HG03354 (cell line): ENCODE measurements around the gene IGLL1.
A peak's percentile ranks its signal among the peaks of the same experiment; 100 is the strongest.
"Not testable (repeated sequence)": the region's sequence is repeated elsewhere in the genome, so short reads cannot be mapped to it uniquely, and the experiment has no call there.

ENCODE experiments used
- ATAC-seq: cut with Tn5 transposase; IDR thresholded peaks from one replicate; pipeline ENCODE4 v1.9.1; 2021; ENCODE audit warnings: mild to moderate bottlenecking; ENCODE audit not compliant: unreplicated experiment, poor library complexity, severe bottlenecking

The IGLL1 gene

DNA sequence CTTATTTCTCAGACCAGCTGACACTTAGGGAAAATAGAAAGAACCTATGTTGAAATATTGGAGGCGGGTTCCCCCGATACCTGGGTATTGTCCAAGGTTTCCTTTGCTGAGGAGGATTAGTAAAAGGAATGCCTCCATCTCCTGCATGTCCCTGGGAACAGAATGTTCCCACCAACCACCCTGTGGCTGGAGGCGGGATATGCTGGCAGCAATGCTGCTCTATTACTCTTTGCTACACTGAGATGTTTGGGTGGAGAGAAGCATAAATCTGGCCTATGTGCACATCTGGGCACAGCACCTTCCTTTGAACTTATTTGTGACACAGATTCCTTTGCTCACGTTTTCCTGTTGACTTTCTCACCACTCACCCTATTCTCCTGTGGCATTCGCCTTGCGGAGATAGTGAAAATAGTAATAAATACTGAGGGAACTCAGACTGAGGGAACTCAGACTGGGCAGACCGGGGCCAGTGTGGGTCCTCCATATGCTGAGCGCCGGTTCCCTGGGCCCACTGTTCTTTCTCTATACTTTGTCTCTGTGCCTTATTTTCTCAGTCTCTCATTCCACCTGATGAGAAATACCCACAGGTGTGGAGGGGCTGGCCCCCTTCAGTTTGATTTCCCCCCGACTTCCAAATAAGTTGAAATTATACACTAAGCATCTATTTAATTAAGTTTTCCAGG, 32.1 kb downstream of the IGLL1 start:
- no peak for ATAC-seq

DNA sequence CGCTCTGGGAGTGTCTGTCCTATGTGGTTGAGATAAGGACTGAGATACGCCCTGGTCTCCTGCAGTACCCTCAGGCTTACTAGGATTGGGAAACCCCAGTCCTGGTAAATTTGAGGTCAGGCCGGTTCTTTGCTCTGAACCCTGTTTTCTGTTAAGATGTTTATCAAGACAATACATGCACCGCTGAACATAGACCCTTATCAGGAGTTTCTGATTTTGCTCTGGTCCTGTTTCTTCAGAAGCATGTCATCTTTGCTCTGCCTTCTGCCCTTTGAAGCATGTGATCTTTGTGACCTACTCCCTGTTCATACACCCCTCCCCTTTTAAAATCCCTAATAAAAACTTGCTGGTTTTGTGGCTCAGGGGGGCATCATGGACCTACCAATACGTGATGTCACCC, 32.7 kb downstream of the IGLL1 start:
- ATAC-seq = not testable (repeated sequence)

DNA sequence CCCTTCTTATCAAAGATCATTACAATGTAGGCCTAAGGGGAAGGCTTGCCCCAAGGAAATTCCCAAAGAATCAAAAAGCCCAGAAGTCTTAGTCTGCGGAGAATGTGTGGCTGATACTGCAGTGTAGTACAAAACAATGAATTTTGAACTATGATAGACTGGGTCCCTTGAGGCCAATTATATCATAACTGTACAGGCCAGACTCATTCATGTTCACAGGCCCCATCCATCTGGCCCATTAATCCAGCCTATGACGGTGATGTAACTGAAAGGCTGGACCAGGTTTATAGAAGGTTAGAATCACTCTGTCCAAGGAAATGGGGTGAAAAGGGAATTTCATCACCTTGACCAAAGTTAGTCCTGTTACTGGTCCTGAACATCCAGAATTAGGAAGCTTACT, 35.2 kb downstream of the IGLL1 start:
- no peak for ATAC-seq

DNA sequence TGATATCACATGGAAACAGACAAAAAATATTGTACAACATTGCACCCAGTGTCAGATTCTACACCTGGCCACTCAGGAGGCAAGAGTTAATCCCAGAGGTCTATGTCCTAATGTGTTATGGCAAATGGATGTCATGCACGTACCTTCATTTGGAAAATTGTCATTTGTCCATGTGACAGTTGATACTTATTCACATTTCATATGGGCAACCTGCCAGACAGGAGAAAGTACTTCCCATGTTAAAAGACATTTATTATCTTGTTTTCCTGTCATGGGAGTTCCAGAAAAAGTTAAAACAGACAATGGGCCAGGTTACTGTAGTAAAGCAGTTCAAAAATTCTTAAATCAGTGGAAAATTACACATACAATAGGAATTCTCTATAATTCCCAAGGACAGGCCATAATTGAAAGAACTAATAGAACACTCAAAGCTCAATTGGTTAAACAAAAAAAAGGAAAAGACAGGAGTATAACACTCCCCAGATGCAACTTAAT, 36.5 kb downstream of the IGLL1 start:
- ATAC-seq = not testable (repeated sequence)

DNA sequence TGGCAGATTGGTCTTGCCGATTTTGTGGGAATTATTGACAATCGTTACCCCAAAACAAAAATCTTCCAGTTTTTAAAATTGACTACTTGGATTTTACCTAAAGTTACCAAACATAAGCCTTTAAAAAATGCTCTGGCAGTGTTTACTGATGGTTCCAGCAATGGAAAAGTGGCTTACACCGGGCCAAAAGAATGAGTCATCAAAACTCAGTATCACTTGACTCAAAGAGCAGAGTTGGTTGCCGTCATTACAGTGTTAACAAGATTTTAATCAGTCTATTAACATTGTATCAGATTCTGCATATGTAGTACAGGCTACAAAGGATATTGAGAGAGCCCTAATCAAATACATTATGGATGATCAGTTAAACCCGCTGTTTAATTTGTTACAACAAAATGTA, 37.2 kb downstream of the IGLL1 start:
- no peak for ATAC-seq

DNA sequence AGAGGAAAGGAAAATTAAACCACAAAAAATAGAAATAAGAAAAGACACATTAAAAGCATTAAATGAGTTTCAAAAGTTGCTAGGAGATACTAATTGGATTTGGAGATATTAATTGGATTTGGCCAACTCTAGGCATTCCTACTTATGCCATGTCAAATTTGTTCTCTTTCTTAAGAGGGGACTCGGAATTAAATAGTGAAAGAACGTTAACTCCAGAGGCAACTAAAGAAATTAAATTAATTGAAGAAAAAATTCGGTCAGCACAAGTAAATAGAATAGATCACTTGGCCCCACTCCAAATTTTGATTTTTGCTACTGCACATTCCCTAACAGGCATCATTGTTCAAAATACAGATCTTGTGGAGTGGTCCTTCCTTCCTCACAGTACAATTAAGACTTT, 37.7 kb downstream of the IGLL1 start:
- ATAC-seq = not testable (repeated sequence)

DNA sequence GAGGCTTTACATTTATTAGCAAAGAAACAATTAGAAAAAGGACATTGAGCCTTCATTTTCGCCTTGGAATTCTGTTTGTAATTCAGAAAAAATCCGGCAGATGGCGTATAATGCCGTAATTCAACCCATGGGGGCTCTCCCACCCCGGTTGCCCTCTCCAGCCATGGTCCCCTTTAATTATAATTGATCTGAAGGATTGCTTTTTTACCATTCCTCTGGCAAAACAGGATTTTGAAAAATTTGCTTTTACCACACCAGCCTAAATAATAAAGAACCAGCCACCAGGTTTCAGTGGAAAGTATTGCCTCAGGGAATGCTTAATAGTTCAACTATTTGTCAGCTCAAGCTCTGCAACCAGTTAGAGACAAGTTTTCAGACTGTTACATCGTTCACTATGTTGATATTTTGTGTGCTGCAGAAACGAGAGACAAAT, 38.2 kb downstream of the IGLL1 start:
- not testable (repeated sequence) for ATAC-seq

DNA sequence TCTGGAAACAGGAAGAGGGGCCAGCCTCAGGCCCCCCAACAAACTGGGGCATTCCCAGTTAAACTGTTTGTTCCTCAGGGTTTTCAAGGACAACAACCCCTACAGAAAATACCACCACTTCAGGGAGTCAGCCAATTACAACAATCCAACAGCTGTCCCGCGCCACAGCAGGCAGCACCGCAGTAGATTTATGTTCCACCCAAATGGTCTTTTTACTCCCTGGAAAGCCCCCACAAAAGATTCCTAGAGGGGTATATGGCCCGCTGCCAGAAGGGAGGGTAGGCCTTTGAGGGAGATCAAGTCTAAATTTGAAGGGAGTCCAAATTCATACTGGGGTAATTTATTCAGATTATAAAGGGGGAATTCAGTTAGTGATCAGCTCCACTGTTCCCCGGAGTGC, 39.3 kb downstream of the IGLL1 start:
- not testable (repeated sequence) for ATAC-seq

DNA sequence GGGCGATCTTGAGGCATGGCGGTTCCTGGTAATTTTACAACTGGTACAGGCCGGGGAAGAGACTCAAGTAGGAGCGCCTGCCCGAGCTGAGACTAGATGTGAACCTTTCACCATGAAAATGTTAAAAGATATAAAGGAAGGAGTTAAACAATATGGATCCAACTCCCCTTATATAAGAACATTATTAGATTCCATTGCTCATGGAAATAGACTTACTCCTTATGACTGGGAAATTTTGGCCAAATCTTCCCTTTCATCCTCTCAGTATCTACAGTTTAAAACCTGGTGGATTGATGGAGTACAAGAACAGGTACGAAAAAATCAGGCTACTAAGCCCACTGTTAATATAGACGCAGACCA, 40.3 kb downstream of the IGLL1 start:
- ATAC-seq = not testable (repeated sequence)

DNA sequence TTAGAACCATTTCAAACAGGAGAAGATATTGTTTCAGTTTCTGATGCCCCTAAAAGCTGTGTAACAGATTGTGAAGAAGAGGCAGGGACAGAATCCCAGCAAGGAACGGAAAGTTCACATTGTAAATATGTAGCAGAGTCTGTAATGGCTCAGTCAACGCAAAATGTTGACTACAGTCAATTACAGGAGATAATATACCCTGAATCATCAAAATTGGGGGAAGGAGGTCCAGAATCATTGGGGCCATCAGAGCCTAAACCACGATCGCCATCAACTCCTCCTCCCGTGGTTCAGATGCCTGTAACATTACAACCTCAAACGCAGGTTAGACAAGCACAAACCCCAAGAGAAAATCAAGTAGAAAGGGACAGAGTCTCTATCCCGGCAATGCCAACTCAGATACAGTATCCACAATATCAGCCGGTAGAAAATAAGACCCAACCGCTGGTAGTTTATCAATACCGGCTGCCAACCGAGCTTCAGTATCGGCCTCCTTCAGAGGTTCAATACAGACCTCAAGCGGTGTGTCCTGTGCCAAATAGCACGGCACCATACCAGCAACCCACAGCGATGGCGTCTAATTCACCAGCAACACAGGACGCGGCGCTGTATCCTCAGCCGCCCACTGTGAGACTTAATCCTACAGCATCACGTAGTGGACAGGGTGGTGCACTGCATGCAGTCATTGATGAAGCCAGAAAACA, 40.8 kb downstream of the IGLL1 start:
- peak; percentile 59 for ATAC-seq

DNA sequence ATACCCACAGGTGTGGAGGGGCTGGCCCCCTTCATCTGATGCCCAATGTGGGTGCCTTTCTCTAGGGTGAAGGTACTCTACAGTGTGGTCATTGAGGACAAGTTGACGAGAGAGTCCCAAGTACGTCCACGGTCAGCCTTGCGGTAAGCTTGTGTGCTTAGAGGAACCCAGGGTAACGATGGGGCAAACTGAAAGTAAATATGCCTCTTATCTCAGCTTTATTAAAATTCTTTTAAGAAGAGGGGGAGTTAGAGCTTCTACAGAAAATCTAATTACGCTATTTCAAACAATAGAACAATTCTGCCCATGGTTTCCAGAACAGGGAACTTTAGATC, 41.4 kb downstream of the IGLL1 start:
- not testable (repeated sequence) for ATAC-seq

DNA sequence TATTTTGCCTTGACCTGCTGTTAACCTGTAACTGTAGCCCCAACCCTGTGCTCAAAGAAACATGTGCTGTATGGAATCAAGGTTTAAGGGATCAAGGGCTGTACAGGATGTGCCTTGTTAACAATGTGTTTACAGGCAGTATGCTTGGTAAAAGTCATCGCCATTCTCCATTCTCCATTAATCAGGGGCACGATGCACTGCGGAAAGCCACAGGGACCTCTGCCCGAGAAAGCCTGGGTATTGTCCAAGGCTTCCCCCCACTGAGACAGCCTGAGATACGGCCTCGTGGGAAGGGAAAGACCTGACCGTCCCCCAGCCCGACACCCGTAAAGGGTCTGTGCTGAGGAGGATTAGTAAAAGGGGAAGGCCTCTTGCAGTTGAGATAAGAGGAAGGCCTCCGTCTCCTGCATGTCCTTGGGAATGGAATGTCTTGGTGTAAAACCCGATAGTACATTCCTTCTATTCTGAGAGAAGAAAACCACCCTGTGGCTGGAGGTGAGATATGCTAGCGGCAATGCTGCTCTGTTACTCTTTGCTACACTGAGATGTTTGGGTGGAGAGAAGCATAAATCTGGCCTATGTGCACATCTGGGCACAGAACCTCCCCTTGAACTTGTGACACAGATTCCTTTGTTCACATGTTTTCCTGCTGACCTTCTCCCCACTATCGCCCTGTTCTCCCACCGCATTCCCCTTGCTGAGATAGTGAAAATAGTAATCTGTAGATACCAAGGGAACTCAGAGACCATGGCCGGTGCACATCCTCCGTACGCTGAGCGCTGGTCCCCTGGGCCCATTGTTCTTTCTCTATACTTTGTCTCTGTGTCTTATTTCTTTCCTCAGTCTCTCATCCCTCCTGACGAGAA, 42.0 kb downstream of the IGLL1 start:
- ATAC-seq = not testable (repeated sequence)

DNA sequence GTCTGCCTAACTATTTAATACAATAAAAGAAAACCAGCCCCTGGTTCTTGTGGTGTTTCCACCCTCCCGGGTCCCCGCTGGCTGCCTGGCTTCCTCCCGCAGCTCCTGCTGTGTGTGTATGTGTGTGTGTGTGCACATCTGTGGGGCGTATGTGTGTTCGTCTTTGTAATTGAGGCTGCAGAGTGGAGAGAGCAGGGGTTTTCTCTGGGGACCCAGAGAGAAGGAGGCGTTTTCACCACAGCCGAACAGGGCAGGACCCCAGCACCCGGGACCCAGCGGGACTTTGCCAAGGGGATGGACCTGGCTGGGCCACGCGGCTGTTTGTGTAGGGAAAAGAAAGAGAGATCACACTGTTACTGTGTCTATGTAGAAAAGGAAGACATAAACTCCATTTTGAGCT, 42.7 kb downstream of the IGLL1 start:
- no peak for ATAC-seq

DNA sequence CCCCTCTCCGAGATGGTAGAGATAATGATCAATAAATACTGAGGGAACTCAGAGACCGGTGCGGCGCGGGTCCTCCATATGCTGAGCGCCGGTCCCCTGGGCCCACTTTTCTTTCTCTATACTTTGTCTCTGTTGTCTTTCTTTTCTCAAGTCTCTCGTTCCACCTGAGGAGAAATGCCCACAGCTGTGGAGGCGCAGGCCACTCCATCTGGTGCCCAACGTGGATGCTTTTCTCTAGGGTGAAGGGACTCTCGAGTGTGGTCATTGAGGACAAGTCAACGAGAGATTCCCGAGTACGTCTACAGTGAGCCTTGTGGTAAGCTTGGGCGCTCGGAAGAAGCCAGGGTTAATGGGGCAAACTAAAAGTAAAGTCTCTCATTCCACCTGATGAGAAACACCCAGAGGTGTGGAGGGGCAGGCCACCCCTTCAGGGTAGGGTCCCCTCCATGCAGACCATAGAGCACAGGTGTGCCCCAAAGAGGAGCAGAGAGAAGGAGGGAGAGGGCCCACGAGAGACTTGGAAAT, 43.2 kb downstream of the IGLL1 start:
- no peak for ATAC-seq

DNA sequence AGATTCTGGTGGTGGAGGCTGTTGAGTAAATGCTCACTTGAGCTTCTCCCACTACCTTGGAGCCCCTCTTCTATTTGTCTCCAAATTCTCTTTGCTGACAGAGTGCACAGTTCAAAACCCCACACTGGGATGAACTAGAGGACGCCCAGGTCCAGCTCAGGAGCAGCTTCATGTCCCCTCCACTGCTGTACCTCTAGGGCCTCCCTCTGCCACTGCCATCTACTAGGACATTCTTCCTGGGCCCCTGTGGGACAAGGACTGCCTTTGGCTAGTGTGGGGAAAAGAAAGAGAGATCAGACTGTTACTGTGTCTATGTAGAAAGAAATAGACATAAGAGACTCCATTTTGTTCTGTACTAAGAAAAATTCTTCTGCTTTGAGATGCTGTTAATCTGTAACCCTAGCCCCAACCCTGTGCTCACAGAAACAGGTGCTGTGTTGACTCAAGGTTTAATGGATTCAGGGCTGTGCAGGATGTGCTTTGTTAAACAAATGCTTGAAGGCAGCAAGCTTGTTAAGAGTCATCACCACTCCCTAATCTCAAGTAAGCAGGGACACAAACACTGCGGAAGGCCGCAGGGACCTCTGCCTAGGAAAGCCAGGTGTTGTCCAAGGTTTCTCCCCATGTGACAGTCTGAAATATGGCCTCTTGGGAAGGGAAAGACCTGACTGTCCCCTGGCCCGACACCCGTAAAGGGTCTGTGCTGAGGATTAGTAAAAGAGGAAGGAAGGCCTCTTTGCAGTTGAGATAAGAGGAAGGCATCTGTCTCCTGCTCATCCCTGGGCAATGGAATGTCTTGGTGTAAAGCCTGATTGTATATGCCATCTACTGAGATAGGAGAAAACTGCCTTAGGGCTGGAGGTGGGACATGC, 44.1 kb downstream of the IGLL1 start:
- not testable (repeated sequence) for ATAC-seq

DNA sequence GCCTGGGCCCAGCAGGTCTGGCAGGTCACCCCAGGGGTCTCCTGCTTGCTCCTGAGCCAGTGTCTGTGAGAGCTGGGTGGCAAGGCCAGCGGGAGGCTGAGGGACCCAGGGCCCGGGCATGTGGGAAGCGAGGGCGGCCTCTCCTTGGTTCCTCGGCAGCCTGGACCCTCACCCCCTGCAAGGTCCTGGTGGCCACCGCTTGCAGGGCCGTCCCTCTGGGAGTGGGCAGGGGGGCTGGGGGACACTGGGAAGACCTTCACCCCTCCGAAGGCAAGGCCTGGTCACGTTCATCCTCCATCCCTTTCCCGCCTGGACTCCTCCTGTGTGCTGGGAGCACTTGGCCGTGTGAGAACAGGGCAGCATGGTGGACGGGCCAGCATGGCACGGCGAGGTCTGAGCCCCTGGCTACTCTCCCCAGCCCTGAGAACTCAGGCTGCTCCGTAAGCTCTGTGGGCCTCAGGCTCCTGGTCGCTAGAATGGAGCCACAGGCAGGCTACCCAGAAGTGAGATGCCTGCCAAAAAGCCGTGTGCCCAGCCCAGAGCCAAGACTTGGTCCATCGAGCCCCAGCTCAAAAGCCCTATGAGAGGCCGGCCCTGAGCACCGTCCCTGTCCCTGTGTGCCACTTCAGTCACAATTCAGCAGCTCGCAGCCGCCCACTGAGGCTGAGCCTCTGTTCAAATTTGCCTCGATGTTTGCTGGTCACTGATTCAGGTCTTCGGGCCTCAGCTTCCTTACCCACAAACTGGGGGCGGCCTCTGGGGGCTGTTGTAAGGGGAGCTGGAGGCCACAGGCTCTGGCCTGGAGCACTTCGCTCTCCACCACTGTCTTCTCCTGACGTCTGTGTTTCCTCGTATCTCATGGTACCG, 45.0 kb downstream of the IGLL1 start:
- ATAC-seq = no peak

DNA sequence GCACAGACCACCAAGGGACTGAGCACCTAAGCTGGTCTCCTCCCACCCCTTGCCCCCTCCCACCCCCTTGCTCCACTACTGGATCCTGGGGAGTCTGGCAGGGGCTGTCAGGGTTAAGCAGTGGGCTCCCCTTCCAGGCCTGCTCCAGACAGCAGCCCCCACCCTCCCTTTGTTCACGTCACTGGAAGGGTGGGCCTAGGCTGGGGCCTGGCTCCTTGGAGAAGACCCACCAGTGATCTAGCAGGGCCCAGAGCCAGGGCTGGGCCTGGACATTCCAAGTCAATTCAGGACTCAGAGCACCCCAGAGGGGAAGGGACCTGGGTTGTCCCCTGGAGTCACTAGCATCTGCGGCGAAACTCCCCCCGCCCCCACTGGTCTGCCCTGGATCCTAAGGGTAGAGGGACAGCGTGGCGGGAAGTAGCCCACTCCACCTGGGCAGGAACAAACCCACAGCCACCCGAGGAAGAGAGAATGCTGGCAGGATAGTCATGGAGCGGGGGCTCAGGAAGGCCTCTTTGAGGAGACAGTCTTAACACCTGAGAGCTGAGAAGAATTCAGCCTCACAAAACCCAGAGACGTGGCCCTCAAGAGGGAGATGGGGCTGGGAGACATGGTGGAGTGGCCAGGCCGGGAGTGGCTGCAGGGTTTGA, 45.8 kb downstream of the IGLL1 start:
- no peak for ATAC-seq

DNA sequence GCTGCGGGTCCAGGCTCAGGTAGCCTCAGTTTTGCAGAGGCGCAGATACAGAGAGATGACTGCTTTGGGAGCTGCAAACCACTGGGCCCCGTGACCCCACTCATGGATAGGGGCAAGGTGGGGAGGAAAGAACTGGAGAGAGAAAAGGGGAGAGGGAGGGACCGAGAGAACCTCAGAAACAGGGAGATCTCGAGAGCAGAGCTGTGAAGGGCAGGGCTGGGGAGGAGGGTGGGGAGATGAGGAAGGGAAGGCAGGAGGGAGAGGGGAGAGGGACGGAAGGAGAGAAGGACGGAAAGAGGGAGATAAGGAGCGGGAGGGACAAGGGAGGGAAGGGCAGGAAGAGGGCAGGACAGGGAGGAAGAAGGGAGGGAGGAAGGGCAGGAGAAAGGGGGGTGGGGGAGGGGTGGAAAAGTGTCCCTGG, 46.3 kb downstream of the IGLL1 start:
- no peak for ATAC-seq
